22Rv1 (cell line): ENCODE measurements around the gene PVR.

Experiments used
- H3K27ac ChIP-seq: fragments of 450-650 bp; 2 replicates; pipeline ENCODE4 v1.5.1; 2017
- ZFX ChIP-seq: fragments of 450-650 bp; IDR thresholded peaks from 2 replicates; pipeline ENCODE4 v1.6.1; 2017; ENCODE audit warnings: antibody characterized with exemption, borderline replicate concordance
- TF ChIP-seq, protein P1 (sequence below): fragments of 450-650 bp; IDR thresholded peaks from 2 replicates; pipeline ENCODE4 v1.5.1; 2017; ENCODE audit warnings: mild to moderate bottlenecking

The PVR gene

DNA sequence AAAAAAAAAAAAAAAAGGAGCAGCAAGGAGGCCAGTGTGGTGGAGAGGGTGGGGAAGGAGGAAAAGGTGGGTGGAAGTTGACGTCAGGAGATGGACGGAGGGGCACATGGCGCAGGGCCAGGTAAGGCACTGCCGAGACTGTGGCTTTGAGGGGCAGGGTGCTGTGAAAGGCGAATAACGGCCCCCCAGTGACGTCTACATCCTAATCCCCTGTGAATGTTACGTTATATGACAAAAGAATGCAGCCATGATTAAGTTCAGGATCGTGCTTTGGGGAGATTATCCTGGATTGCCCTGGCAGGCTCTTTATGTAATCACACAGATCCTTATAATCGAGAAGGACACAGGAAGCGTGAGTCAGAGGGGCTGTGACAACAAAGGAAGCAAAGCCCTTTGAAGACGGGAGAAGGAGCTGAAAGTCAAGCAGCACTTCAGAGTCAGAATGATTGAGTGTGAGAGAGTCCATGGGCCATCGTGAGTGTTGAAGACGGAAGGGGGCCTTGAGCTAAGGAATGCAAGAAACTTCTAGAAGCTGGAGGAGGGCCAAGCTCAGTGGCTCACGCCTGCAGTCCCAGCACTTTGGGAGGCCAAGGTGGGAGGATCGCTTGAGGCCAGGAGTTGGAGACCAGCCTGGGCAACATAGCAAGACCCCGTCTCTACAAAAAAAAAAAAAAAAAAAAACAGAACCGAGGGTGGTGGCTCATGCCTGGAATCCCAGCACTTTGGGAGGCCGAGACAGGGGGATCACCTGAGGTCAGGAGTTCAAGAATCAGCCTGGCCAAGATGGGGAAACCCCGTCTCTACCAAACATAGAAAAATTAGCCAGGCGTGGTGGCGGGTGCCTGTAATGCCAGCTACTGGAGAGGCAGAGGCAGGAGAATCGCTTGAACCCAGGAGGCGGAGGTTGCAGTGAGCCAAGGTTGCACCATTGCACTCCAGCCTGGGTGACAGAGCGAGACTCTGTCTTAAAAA is 41.5 kb downstream of the PVR start:
- no peak overlapping the region for H3K27ac ChIP-seq
- TF ChIP-seq ZFX: no peak
- TF ChIP-seq, protein P1, sequence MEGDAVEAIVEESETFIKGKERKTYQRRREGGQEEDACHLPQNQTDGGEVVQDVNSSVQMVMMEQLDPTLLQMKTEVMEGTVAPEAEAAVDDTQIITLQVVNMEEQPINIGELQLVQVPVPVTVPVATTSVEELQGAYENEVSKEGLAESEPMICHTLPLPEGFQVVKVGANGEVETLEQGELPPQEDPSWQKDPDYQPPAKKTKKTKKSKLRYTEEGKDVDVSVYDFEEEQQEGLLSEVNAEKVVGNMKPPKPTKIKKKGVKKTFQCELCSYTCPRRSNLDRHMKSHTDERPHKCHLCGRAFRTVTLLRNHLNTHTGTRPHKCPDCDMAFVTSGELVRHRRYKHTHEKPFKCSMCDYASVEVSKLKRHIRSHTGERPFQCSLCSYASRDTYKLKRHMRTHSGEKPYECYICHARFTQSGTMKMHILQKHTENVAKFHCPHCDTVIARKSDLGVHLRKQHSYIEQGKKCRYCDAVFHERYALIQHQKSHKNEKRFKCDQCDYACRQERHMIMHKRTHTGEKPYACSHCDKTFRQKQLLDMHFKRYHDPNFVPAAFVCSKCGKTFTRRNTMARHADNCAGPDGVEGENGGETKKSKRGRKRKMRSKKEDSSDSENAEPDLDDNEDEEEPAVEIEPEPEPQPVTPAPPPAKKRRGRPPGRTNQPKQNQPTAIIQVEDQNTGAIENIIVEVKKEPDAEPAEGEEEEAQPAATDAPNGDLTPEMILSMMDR: no peak

DNA sequence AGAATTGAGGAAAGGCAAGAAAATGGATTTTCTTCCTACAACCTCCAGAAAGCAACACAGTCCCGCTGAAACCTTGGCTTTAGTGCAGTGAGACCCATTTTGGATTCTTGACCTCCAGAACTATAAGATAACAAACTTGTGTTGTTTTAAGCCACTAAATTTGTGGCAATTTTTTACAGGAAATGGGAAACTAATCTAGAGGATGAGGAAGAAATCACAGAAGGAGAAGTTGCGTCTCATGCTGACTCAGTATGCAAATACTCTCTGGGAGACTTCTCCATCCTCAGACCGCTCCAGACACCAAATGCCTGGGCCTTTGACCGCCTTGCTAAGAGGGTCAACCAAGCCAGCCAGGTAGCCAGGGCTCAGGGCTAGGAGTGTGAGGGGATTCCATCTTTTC is 42.2 kb downstream of the PVR start:
- TF ChIP-seq ZFX: no peak
- TF ChIP-seq, protein P1: no peak
- no peak overlapping the region for H3K27ac ChIP-seq

DNA sequence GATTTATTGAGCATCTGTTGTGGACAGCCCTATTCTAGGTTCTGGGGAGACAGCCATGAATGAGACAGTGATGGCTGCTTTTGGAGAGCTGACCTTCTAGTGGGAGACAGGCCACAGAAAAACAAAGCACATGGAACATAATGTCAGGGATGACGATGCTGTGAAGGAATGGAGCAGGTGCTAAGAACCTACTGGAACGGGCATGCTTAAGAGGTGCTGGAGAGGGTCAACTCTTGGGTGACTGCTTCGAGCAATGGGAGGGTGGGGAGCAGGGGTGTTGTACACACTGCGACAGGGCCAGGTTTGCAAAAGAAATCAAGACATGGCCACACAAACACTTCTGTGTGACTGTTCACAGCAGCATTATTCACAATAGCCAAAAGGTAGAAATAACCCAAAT is 43.2 kb downstream of the PVR start:
- TF ChIP-seq, protein P1: no peak
- no peak for TF ChIP-seq ZFX
- H3K27ac ChIP-seq: no peak overlapping the region

DNA sequence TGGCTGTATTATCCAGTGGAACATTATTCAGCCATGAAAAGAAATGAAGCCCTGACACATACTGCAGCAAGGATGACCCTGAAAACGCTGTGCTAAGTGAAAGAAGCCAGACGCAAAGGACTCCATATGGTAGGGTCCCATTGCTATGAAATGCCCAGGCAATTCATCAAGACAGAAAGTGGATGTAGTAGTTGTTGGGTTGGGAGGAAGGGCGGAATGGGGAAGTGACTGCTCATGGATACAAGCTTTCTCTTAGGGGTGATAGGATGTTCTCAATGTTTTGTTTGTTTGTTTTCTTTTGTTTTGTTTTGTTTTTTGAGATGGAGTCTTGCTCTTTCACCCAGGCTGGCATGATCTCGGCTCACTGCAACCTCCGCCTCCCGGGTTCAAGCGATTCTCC is 44.2 kb downstream of the PVR start:
- no peak for TF ChIP-seq ZFX
- H3K27ac ChIP-seq: no peak overlapping the region

DNA sequence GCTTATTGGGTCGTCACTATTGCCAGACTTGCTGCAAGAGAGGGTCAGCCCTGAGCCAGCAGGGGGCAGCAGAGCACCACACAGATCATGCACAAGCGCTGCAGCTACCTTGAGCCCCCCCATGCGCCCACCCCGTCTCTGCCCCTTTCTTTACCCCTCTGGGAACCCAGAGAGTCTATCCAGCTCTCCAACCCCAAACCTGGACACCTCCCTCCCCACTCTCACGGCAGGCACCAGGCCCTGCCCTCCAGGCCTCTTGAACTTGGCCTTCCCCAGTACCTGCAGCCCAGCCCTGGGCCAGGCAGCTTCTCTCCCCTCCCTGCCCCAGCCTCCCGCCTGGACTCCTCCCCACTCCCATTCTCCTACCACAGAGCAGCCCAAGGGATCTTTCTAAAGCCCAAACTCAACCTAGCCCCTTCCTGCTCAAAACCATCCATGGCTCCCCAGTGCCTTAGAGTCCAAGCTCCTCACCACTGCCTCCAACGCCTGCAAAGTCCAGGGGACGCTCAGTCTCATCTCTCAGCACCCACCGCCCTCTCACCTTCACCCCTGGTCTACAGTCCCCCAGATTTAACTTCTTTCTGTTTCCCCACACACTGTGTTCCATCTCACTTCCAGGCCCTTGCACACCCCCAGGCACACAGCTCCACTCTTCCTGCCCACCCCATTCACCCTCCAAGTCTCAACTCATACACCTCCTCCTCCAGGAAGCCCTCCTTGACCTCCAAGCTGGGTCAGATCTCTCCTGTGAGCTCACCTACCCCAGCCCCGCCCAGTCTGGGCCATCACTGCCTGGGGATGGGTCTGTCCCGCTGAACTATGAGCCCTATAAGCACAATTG is 45.8 kb downstream of the PVR start:
- TF ChIP-seq, protein P1: peak; percentile 91
- TF ChIP-seq ZFX: no peak
- no peak overlapping the region for H3K27ac ChIP-seq

DNA sequence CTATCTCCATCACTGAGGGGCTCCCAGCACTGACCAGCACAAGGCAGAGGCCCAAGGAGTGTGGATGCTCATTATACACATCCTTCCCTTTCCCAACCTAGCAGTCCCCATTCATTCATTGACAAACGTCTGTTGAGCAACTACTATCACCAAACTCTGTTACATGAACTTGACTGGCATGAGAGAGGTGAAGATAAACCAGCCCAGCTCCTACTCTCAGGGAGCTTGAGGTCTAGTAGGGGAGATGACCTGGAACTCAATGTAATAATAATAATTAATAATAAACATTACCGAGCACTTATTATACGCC is 46.4 kb downstream of the PVR start:
- H3K27ac ChIP-seq: no peak overlapping the region
- TF ChIP-seq, protein P1: no peak
- no peak for TF ChIP-seq ZFX

DNA sequence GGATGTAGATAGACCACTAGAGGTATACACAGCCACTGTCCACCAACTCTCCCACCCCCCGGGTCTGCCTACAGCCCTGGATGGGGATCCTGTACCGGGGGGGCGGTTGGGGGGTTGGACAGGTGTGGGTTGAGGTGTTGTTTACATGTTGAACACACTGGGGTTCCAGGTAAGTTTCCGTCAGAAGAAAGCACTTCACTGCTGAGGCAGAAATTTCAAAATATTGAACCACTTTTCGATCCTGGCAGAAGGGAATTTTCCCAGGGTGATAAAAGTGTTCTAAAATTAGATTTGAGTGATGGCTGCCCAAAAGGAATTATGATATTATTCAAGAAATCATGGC is 48.6 kb downstream of the PVR start:
- no peak for TF ChIP-seq ZFX
- TF ChIP-seq, protein P1: no peak
- H3K27ac ChIP-seq: peak overlapping the region; percentile 92
